Right hindlimb (tissue), 1 donor: ENCODE measurements around the gene SCO1.

Experiments used
- DNase-seq: peaks from one replicate; pipeline ENCODE4 v3.0.0-alpha.2; 2018

Gene SCO1

GRCh38 chr17:10651927-10652326, 45.4 kb downstream of the SCO1 start:
- DNase-seq, result no peak

GRCh38 chr17:10649602-10650001, 47.7 kb downstream of the SCO1 start:
- DNase-seq, result no peak

- no peak for DNase-seq
These were observed 48.4 kb downstream of the SCO1 start for GRCh38 chr17:10648956-10649355.

- no peak for DNase-seq
These were observed 49.0 kb downstream of the SCO1 start for GRCh38 chr17:10648381-10648780.

- peak; percentile 87 for DNase-seq
These were observed 50.8 kb downstream of the SCO1 start for GRCh38 chr17:10646392-10646990.

- DNase-seq, result no peak
These were observed 56.9 kb downstream of the SCO1 start for GRCh38 chr17:10640475-10640874.

- no peak for DNase-seq
These were observed 59.2 kb downstream of the SCO1 start for GRCh38 chr17:10638151-10638550.

GRCh38 chr17:10635290-10635689, 62.0 kb downstream of the SCO1 start:
- DNase-seq, result no peak

GRCh38 chr17:10633738-10634379, 63.5 kb downstream of the SCO1 start:
- no peak for DNase-seq

GRCh38 chr17:10631701-10632100, 65.6 kb downstream of the SCO1 start:
- no peak for DNase-seq

- no peak for DNase-seq
These were observed 66.2 kb downstream of the SCO1 start for GRCh38 chr17:10631048-10631700.

- no peak for DNase-seq
These were observed 67.6 kb downstream of the SCO1 start for GRCh38 chr17:10629706-10630105.

GRCh38 chr17:10628756-10629155, 68.6 kb downstream of the SCO1 start:
- no peak for DNase-seq

- DNase-seq, result peak; percentile 40
These were observed 70.9 kb downstream of the SCO1 start for GRCh38 chr17:10626390-10626789.

GRCh38 chr17:10624969-10625368, 72.4 kb downstream of the SCO1 start:
- peak; percentile 84 for DNase-seq

- peak; percentile 37 for DNase-seq
These were observed 73.5 kb downstream of the SCO1 start for GRCh38 chr17:10623737-10624338.

- DNase-seq, result no peak
These were observed 74.5 kb downstream of the SCO1 start for GRCh38 chr17:10622617-10623485.
